RWPE2 (cell line): ENCODE measurements around the gene KIF21A.
"Not testable (repeated sequence)": the region's sequence is repeated elsewhere in the genome, so short reads cannot be mapped to it uniquely, and the experiment has no call there.

ENCODE experiments used
- ATAC-seq: fragments of 200-7000 bp; cut with Tn5 transposase; 3 replicates; pipeline ENCODE4 v1.9.1; 2021; ENCODE audit warnings: low read depth
- DNase-seq: peaks from one replicate; pipeline ENCODE4 v3.0.0-alpha.2; 2020; ENCODE audit warnings: low spot score
- H3K27ac ChIP-seq: fragments of 450-650 bp; 2 replicates; pipeline ENCODE4 v1.5.1; 2017; ENCODE audit warnings: mild to moderate bottlenecking; ENCODE audit not compliant: poor library complexity, severe bottlenecking
- H3K27me3 ChIP-seq: fragments of 250-450 bp; sonication (Bioruptor Pico); 2 replicates; pipeline ENCODE4 v1.5.1; 2021; ENCODE audit warnings: mild to moderate bottlenecking, moderate library complexity; ENCODE audit not compliant: insufficient read depth, poor library complexity, severe bottlenecking
- H3K36me3 ChIP-seq: fragments of 250-450 bp; sonication (Bioruptor Pico); 2 replicates; pipeline ENCODE4 v1.5.1; 2020; ENCODE audit warnings: low read depth, mild to moderate bottlenecking, moderate library complexity
- H3K4me1 ChIP-seq: fragments of 250-450 bp; sonication (Bioruptor Pico); 2 replicates; pipeline ENCODE4 v1.5.1; 2021; ENCODE audit warnings: mild to moderate bottlenecking, moderate library complexity; ENCODE audit not compliant: insufficient read depth, poor library complexity, severe bottlenecking
- H3K4me3 ChIP-seq: fragments of 250-450 bp; sonication (Bioruptor Pico); 2 replicates; pipeline ENCODE4 v1.5.1; 2021; ENCODE audit warnings: mild to moderate bottlenecking, moderate library complexity; ENCODE audit not compliant: severe bottlenecking
- H3K9me3 ChIP-seq: fragments of 250-450 bp; sonication (Bioruptor Pico); 2 replicates; pipeline ENCODE4 v1.5.1; 2021; ENCODE audit warnings: mild to moderate bottlenecking, moderate library complexity; ENCODE audit not compliant: severe bottlenecking
- TF ChIP-seq, protein P1 (sequence below): fragments of 450-650 bp; IDR thresholded peaks from one replicate; pipeline ENCODE4 v1.5.1; 2017; ENCODE audit warnings: mild to moderate bottlenecking, moderate library complexity; ENCODE audit not compliant: poor library complexity, severe bottlenecking

KIF21A gene

DNA sequence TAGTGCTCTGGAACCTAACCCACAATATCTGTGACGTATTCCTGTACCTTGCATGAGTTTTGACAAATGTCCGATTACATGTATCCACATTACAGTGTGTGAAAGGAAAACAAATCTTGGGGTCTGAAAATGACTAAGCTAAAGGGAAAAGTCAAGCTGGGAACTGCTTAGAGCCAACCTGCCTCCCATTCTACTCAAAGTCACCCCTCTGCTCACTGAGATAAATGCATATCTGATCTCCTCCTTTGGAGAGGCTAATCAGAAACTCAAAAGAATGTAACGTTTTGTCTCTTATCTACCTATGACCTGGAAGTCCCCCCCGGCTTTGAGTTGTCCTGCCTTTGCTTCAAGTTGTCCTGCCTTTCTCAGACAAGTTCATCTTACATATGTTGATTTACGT, 34.0 kb upstream of the KIF21A start:
- TF ChIP-seq, protein P1, sequence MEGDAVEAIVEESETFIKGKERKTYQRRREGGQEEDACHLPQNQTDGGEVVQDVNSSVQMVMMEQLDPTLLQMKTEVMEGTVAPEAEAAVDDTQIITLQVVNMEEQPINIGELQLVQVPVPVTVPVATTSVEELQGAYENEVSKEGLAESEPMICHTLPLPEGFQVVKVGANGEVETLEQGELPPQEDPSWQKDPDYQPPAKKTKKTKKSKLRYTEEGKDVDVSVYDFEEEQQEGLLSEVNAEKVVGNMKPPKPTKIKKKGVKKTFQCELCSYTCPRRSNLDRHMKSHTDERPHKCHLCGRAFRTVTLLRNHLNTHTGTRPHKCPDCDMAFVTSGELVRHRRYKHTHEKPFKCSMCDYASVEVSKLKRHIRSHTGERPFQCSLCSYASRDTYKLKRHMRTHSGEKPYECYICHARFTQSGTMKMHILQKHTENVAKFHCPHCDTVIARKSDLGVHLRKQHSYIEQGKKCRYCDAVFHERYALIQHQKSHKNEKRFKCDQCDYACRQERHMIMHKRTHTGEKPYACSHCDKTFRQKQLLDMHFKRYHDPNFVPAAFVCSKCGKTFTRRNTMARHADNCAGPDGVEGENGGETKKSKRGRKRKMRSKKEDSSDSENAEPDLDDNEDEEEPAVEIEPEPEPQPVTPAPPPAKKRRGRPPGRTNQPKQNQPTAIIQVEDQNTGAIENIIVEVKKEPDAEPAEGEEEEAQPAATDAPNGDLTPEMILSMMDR, result no peak
- no peaks in the 10 kb centered on the region for H3K9me3 ChIP-seq
- no peaks in the 10 kb centered on the region for H3K36me3 ChIP-seq
- ATAC-seq (no peak), DNase-seq (no peak)
- H3K27me3 ChIP-seq, result no peaks in the 10 kb centered on the region
- no peak overlapping the region for H3K27ac ChIP-seq
- no peak overlapping the region for H3K4me3 ChIP-seq
- H3K4me1 ChIP-seq, result no peaks in the 10 kb centered on the region

DNA sequence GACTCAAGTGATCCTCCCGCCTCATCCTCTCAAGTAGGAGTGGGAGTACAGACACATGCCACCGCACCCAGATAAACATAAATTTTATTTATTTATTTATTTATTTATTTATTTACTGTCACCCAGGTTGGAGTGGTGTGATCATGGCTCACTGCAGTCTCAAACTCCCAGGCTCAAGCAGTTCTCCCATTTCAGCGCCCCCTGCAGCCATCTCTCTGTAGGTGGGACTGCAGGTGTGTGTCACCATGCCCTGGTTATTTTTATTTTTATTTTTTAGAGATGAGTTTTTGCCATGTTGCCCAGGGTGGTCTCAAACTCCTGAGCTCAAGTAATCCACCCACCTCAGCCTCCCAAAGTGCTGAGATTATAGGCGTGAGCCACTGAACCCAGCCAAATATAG, 33.2 kb upstream of the KIF21A start:
- DNase-seq (no peak), ATAC-seq (no peak)
- H3K4me3 ChIP-seq, result no peak overlapping the region
- TF ChIP-seq, protein P1, result no peak
- H3K27me3 ChIP-seq, result no peaks in the 10 kb centered on the region
- no peak overlapping the region for H3K27ac ChIP-seq
- H3K9me3 ChIP-seq, result no peaks in the 10 kb centered on the region
- H3K4me1 ChIP-seq, result no peaks in the 10 kb centered on the region
- no peaks in the 10 kb centered on the region for H3K36me3 ChIP-seq

DNA sequence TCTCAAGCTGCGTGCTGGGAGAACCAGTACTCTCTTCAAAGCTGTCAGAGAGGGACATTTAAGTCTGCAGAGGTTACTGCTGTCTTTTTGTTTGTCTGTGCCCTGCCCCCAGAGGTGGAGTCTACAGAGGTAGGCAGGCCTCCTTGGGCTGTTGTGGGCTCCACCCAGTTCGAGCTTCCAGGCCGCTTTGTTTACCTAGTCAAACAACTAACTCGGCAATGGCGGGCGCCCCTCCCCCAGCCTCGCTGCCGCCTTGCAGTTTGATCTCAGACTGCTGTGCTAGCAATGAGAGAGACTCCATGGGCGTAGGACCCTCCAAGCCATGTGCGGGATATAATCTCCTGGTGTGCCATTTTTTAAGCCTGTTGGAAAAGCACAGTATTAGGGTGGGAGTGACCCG, 32.2 kb upstream of the KIF21A start:
- DNase-seq, H3K4me3 ChIP-seq, H3K9me3 ChIP-seq, H3K4me1 ChIP-seq, ATAC-seq, H3K27me3 ChIP-seq, H3K36me3 ChIP-seq, H3K27ac ChIP-seq: not testable (repeated sequence)

- Histone ChIP-seq H3K4me1 (no peaks in the 10 kb centered on the region), H3K9me3 (no peaks in the 10 kb centered on the region), H3K36me3 (no peaks in the 10 kb centered on the region), H3K4me3 (no peak overlapping the region), H3K27me3 (no peaks in the 10 kb centered on the region), H3K27ac (no peak overlapping the region)
- ATAC-seq (no peak), DNase-seq (no peak)
- TF ChIP-seq, protein P1, result no peak
These were observed 24.5 kb upstream of the KIF21A start for GRCh38 chr12:39467432-39467870.

DNA sequence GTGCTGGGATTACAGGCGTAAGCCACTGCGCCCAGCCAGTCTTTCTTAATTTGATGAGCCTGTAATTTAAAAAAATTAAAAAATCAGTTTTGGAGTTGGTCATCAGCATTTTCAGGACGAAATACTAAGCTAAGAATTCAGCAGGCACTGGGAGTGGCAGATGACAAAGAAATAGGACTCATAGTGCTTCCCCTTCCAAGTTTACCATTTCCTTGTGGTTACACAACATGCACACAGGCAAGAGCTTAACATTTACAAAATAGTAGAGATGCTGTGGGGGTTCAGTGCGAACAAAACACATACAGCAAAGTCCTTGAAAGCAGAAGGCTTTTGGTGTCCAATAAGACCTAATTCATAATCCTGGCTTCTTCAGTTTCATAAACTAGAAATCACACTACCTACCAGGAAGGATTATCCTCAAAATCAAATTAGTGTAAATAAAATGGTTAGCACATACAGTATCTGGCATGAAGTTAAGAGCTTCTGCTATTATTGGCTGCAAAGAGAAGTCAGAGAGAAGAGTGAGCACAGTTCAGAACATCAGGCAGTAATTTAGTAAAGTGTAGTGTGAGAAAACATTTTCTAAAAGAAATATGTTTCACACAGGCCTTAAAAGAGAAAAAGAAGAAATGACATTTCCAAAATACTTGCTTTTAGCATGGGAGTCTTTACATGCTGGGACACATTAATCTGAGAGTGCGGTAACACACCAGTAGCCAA, 22.2 kb upstream of the KIF21A start:
- Histone ChIP-seq H3K27ac (no peak overlapping the region), H3K9me3 (no peaks in the 10 kb centered on the region), H3K36me3 (no peaks in the 10 kb centered on the region), H3K4me1 (no peaks in the 10 kb centered on the region), H3K4me3 (no peak overlapping the region), H3K27me3 (no peaks in the 10 kb centered on the region)
- TF ChIP-seq, protein P1, result no peak
- DNase-seq (no peak), ATAC-seq (no peak)
